Inferior parietal cortex (tissue), 1 donor: ENCODE results near the gene FMO3.

ENCODE experiments used
- DNase-seq: peaks from one replicate; pipeline ENCODE4 v3.0.0-alpha.2; 2016; ENCODE audit errors: extremely low spot score

The FMO3 gene

GRCh38 chr1:171090604-171091003 is at the start of gene FMO3:
Gene FMO3 (plus strand): TSS chr1:171090905. CDS start chr1:171092659, 1,754 bp downstream.
- DNase-seq = no peak

GRCh38 chr1:171048014-171048413 is 42.7 kb upstream of the FMO3 start:
- DNase-seq = no peak

DNA sequence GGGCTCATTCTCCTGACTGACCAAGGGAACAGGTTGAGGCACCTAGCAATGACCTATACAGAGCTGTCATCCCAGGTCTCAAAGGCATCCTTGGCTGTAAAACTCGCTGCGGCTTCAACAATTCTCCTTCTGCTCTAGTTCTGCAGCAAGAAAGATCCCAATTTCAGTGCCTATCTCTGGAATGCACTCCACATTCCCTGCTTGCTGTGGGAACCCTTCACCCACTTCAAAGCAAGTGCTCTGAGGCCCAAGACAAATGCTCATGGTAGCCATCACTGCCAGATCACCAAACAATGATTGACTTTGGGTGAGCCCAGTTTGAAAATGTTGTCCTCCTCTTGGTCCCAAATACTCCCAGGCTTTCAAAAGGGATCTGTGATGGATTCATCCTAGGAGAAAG is 37.7 kb upstream of the FMO3 start:
- no peak for DNase-seq

GRCh38 chr1:171055966-171056643 is 34.6 kb upstream of the FMO3 start:
- DNase-seq = no peak

DNA sequence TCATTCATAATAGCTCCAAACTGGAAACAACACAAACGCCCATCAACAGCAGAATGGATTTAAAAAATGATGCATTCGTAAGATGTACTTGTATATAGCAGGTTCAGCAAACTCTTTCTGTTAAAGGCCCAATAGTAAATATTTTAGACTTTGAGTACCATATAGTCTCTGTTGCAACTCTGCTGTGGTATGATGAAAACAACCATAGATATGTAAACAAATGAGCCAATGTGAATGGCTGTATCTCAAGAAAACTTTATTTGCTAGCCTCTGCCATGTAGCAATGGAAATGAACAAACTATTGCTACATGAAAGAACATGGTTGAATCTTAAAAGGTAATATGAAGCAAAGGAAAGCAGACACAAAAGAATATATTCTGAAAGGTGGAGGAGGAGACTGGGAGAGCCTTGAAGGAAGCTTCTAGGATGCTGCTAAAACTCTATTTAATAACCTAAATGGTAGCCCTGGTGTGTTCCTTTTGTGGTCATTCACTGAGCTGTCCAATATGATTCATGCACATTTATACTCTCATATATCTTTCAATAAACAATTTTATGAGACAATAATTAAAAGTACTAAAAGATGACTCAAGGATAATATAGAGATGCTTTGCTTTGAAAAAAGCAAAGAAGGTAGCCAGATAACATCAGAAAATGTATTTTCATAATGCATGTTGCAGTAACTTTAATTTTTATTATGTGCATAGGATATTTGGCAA is 29.1 kb upstream of the FMO3 start:
- no peak for DNase-seq

DNA sequence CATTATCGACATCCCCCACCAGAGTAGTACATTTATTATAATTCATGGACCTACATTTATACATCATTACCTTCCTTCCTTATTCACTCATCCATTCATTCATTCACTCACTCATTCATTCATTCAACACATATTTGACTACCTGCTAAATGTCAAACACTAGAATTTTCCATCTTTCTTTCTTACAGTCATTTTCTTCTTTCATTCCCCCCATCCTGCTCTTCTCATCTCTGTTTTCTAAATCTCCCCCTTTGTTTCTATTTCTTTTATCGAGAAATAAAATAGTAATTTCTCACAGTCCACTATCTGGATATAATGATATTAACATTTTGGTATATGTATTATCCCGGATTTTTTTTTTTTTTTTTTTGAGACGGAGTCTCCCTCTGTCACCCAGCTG is 27.8 kb upstream of the FMO3 start:
- no peak for DNase-seq

- DNase-seq = no peak
These were observed 15.7 kb upstream of the FMO3 start for GRCh38 chr1:171075041-171075440.

DNA sequence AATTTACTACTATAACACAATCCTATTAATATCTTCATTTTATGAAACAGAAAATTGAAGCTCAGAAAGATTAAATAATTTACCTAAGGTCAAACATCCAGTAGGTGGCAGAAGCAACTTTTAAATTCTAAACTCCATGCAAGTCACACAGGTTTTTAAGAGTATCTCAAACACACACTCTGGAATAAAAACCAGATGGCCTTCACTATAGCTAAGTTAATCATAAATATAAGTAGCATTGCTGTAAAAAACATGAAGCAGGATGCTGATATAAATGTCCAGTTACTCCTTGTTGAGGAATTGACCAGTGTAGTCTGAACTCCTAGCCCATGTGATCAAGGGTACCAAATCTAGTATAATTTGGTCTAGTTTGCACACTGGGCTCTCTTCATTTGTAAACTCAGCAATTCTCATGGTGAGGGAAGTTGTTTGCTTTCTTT is 9.4 kb upstream of the FMO3 start:
- DNase-seq = peak; percentile 44

DNA sequence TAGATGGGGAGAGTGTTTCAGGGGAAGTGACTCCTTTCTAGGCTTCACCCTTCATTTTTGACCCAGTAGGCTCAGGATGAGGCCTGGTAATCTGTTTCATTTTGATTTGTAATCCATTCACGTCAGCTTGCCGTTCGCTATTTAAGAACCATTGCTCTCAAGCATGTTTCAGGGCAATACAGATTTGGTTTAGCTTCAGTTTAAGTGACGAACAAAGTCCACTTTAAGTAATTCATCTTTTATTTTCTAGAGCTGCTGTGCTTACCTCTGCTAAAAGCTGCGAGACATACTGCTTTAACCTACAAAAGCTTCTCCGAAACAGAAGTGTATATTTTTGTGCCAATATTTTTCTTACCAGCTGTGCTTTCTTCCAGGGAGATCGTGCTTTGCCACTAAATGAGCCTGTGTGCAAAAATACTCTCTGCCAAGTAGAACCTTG is 8.9 kb upstream of the FMO3 start:
- peak; percentile 48 for DNase-seq

DNA sequence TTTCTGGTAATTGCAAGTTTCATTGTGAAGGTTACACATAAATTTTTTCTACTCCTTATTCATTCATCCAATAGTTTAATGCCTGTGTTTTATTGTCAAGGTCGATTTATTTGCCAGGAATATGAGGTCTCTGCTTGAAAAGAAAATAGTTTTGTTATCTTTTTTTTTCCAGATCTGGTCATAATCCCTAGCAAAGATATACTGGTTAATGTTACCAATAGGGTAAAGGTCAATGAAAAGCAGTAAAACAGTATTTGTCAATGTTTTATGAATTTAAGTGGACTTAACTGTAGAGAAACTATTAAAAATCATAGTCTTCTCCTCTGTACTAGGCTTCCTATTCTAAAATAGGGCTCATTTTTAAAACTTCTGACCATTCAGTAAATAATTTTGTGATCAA is 8.1 kb upstream of the FMO3 start:
- DNase-seq = no peak

- no peak for DNase-seq
These were observed 7.5 kb upstream of the FMO3 start for GRCh38 chr1:171083222-171083621.

DNA sequence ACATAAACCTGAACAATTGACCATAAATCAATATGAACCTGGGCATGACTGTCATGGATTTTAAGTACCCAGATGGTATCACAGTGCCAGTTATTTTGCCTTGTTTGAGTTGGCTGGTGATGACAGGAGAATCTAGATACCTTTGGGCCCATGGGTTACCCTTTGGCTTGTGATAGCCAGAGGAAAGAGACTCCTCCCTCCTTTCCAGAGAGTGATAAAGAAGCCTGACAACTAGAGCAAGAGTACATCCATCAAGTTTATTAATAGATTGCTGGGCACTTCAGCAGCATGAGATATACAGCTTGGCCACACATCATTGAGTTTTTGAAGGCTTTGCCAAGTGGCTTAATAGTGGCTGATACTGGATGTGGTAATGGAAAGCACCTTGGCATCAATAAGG is 6.6 kb upstream of the FMO3 start:
- DNase-seq = no peak

GRCh38 chr1:171084870-171085269 is 5.8 kb upstream of the FMO3 start:
- no peak for DNase-seq

DNA sequence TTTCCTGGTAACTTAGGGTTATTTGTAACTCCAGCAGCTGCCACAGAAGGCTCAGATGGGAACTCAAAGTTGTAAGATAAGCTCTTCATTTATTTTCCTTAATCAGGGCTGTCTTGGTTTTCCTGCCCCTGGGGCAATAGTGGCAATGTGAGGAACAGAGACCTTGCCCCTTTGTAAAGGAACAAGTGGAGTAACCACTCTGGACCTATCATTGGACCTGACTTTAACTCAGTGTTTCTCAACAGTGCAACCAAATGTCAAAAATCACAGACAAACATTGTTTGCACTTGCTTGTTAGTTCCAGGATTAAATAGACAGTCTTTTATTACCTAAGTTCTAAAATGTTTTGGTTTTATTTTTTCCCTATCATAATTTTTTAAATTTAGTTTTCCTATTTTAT is 2.8 kb upstream of the FMO3 start:
- no peak for DNase-seq

GRCh38 chr1:171103862-171104261 is 13.2 kb downstream of the FMO3 start:
- DNase-seq = no peak

DNA sequence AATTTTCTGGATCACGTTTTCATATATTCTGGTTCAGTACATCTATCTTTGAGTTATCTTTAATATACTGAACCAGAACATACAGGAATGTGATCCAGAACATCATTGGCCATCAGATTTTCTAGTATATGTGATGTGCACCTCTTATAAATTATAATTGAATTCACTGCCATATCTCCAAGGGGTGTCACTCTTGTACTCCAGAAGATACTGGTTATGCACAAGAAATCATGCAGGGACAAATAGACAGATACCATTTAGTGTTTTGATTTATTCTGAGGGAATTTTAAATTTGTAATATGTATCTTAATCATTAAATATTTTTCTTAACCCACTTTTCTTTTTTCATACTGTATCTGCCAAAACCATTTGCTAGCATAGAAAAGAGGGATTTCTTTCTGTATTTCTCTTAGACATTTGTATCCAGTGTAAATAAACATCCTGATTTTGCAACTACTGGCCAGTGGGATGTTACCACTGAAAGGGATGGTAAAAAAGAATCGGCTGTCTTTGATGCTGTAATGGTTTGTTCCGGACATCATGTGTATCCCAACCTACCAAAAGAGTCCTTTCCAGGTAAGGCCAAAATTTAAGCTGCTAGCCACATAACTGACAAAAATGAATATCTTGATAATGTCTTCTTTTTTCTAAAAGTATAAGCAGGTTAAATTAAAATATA is 16.7 kb downstream of the FMO3 start:
- no peak for DNase-seq

DNA sequence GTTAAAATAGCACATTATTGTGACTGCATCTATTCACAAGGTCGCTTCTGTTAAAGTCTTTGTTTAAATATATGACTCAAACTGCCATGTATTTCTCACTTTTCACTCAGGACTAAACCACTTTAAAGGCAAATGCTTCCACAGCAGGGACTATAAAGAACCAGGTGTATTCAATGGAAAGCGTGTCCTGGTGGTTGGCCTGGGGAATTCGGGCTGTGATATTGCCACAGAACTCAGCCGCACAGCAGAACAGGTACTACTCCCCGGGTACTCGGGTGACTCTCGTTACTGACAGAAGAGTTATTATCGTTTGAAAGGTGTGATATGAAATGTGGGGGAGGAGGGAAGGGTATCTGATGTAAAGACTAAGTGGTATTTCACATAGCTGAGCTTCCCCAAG is 17.3 kb downstream of the FMO3 start:
- no peak for DNase-seq

GRCh38 chr1:171109966-171110365 is 19.3 kb downstream of the FMO3 start:
- DNase-seq = no peak

DNA sequence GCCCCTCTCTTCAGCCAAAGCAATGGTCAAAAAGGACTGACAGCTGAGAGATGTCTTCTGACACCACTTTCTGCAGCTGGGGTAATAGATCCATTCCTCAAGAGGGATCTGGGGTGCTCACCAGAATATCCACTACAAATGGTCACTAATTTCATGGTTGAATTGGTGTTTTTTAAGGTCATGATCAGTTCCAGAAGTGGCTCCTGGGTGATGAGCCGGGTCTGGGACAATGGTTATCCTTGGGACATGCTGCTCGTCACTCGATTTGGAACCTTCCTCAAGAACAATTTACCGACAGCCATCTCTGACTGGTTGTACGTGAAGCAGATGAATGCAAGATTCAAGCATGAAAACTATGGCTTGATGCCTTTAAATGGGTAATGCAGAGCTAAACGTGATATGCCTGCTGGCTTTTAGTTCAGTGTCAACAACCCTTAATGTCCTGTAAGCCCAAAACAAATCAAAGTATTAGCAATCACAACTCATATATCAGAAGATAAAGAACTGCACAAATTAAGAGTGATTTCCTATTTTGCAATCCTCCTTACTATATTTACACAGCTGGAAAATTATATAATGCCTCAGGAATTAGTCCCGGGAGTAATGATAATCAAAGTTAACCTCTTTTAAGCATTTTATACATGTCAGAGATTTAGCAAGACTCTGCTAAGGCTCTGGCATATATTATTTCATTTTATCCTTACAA is 20.1 kb downstream of the FMO3 start:
- no peak for DNase-seq

GRCh38 chr1:171112119-171112518 is 21.4 kb downstream of the FMO3 start:
- no peak for DNase-seq

GRCh38 chr1:171113382-171113781 is 22.7 kb downstream of the FMO3 start:
- DNase-seq = no peak

- DNase-seq = no peak
These were observed 24.7 kb downstream of the FMO3 start for GRCh38 chr1:171115280-171115897.
